ENCODE data around the gene STX17. TPM values are rescaled to one million over a fixed set of nuclear protein-coding genes. Genes with fewer than 3 reads are reported as not detected.

STX17 gene
- total RNA-seq, 1 donor from 2014 or later: 20.2 TPM

DNA sequence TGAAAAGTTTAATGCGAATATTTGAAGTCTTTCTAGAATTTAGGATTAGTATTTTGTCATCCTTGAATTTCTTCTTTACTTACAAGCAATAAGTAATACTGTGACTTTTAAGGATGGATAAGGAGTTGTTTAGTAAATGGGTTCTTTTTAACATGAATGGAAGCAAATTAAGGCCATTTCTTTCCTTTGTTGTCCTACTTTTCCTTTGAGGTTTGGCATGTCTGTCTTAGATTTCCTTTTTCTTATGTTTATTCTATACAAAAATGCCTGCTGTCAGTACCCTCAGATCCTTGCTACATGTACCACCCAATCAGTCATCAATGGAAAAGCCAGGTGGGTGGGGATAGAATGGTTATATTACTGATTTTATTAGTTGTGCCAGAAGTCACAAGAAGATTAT, 10.2 kb downstream of the STX17 start:
- TF ChIP-seq, protein P1, sequence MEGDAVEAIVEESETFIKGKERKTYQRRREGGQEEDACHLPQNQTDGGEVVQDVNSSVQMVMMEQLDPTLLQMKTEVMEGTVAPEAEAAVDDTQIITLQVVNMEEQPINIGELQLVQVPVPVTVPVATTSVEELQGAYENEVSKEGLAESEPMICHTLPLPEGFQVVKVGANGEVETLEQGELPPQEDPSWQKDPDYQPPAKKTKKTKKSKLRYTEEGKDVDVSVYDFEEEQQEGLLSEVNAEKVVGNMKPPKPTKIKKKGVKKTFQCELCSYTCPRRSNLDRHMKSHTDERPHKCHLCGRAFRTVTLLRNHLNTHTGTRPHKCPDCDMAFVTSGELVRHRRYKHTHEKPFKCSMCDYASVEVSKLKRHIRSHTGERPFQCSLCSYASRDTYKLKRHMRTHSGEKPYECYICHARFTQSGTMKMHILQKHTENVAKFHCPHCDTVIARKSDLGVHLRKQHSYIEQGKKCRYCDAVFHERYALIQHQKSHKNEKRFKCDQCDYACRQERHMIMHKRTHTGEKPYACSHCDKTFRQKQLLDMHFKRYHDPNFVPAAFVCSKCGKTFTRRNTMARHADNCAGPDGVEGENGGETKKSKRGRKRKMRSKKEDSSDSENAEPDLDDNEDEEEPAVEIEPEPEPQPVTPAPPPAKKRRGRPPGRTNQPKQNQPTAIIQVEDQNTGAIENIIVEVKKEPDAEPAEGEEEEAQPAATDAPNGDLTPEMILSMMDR (IDR thresholded peaks at IDR 0.05): no peak
- no peaks in the 10 kb centered on the region for H3K27me3 Mint-ChIP-seq (ENCODE audit: low read depth)
- H3K4me1 Mint-ChIP-seq (ENCODE audit: low read depth): no peaks in the 10 kb centered on the region
- H3K9me3 Mint-ChIP-seq (ENCODE audit: low read depth): no peaks in the 10 kb centered on the region
- no peak overlapping the region for H3K27ac Mint-ChIP-seq (ENCODE audit: unreplicated experiment)
- DNase-seq (ENCODE audit: low spot score): no peak
- peaks cover 15% of the 10 kb centered on the region for H3K36me3 Mint-ChIP-seq (ENCODE audit: low read depth)
- no peak overlapping the region for H3K4me3 Mint-ChIP-seq (ENCODE audit: unreplicated experiment)

DNA sequence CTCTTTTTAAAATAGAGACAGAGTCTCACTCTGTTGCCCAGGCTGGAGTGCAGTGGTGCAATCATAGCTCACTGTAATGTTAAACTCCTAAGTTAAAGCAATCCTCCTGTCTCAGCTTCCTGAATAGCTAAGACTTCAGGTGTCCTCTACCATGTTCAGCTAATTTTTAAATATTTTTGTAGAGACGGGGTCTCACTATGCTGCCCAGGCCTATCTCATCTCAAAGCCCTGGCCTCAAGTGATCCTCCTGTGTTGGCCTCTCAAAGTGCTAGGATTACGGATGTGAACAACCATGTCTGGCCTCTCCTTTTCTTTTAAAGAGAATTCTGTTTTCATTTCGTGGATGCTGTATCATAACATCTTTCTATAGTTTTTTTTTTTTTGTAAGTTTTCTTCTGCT, 11.7 kb downstream of the STX17 start:
- H3K36me3 Mint-ChIP-seq (ENCODE audit: low read depth): peaks cover 25% of the 10 kb centered on the region
- no peak overlapping the region for H3K4me3 Mint-ChIP-seq (ENCODE audit: unreplicated experiment)
- H3K4me1 Mint-ChIP-seq (ENCODE audit: low read depth): no peaks in the 10 kb centered on the region
- no peak for DNase-seq (ENCODE audit: low spot score)
- H3K9me3 Mint-ChIP-seq (ENCODE audit: low read depth): no peaks in the 10 kb centered on the region
- no peaks in the 10 kb centered on the region for H3K27me3 Mint-ChIP-seq (ENCODE audit: low read depth)
- no peak overlapping the region for H3K27ac Mint-ChIP-seq (ENCODE audit: unreplicated experiment)
- TF ChIP-seq, protein P1 (IDR thresholded peaks at IDR 0.05): no peak

DNA sequence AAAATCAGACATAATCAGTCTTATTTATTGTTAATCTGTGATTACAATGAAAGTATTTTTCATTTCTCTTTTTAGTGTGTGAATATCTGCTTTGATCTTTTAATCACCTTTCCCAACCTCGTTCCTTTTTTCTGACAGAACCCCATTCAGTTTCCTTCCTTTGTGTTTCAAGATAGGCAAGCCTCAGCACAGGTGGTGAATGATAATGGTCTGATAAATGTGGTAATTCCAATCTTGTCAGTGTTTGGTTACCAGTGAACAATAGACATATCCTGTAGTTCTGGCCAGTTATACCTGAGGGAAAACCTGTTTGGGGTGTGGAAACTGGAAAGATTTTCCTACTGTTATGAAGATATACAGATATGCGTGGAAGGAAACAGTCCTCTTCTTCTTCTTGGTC, 13.5 kb downstream of the STX17 start:
- H3K36me3 Mint-ChIP-seq (ENCODE audit: low read depth): peaks cover 37% of the 10 kb centered on the region
- no peak overlapping the region for H3K4me3 Mint-ChIP-seq (ENCODE audit: unreplicated experiment)
- H3K27ac Mint-ChIP-seq (ENCODE audit: unreplicated experiment): no peak overlapping the region
- peaks cover 9% of the 10 kb centered on the region for H3K9me3 Mint-ChIP-seq (ENCODE audit: low read depth)
- no peak for DNase-seq (ENCODE audit: low spot score)
- no peaks in the 10 kb centered on the region for H3K4me1 Mint-ChIP-seq (ENCODE audit: low read depth)
- no peaks in the 10 kb centered on the region for H3K27me3 Mint-ChIP-seq (ENCODE audit: low read depth)
- TF ChIP-seq, protein P1 (IDR thresholded peaks at IDR 0.05): no peak

DNA sequence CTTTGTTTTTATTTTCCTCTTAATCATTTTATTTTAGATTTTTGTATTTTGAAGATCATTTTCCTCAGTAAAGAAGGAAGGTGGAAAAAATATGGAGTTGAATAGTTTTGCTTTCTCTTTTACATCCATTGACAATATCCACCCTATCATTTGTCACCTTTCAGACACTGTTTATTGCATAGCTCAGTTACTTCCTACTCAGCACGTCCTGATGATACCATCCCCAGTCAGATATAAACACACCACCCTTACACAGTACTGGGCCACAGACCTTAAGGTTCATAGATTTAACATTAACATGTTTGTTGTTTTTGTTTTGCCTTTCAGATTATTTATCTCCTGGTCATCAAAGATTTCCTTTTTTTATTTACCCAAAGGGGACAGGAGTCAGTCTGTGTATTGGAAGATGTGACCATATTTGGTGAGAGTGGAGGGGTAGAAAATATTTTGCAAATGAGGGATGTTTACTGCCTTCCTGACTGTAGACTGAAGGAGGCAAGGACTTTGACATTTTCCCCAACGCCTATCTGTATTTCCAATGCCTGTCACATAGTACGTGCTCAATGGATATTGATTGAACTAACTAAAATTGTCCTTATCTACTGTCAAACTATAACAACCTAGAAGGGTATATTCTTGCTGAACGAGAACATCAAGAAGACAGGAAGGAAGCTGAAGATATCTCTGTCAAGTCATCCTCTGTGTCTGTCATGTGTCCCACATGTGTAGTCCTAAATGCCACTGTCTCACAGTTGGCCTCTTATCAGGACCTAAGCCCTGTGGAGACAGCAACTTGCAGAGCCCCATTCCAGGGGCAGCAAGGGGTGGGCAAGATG, 15.6 kb downstream of the STX17 start:
- Mint-ChIP-seq H3K36me3 (ENCODE audit: low read depth) (peaks cover 47% of the 10 kb centered on the region), H3K27ac (ENCODE audit: unreplicated experiment) (no peak overlapping the region), H3K4me3 (ENCODE audit: unreplicated experiment) (no peak overlapping the region), H3K4me1 (ENCODE audit: low read depth) (no peaks in the 10 kb centered on the region), H3K9me3 (ENCODE audit: low read depth) (peaks cover 26% of the 10 kb centered on the region), H3K27me3 (ENCODE audit: low read depth) (no peaks in the 10 kb centered on the region)
- DNase-seq (ENCODE audit: low spot score): no peak
- TF ChIP-seq, protein P1 (IDR thresholded peaks at IDR 0.05): no peak

DNA sequence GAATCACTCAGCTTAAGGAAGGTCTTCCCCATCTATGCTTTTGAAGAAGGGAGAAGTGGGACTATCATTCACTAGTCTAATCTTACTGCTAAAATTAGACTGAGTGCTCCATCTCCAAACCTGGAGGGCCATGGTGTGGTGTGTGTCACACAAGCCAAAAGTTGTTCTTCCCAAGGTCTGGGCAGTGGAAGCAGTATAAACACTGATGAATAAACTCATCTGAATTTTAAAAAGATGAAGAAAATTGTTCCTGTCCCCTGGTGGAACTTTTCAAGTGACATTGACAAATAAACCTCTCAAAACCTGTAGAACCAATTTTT, 16.2 kb downstream of the STX17 start:
- Mint-ChIP-seq H3K27me3 (ENCODE audit: low read depth) (no peaks in the 10 kb centered on the region), H3K36me3 (ENCODE audit: low read depth) (peaks cover 45% of the 10 kb centered on the region), H3K4me1 (ENCODE audit: low read depth) (no peaks in the 10 kb centered on the region), H3K27ac (ENCODE audit: unreplicated experiment) (no peak overlapping the region), H3K4me3 (ENCODE audit: unreplicated experiment) (no peak overlapping the region), H3K9me3 (ENCODE audit: low read depth) (peaks cover 27% of the 10 kb centered on the region)
- no peak for DNase-seq (ENCODE audit: low spot score)
- TF ChIP-seq, protein P1 (IDR thresholded peaks at IDR 0.05): no peak

Measured in chondrocyte (in vitro differentiated cells).